Mucosa of descending colon (tissue), 3 donors: ENCODE results near the gene BAG1. TPM values are rescaled to one million over a fixed set of nuclear protein-coding genes. Genes with fewer than 3 reads are reported as not detected.
A peak's percentile ranks its signal among the peaks of the same experiment; 100 is the strongest.

ENCODE experiments used
- ATAC-seq: fragments of 200-7000 bp; cut with Tn5 transposase; one replicate; pipeline ENCODE4 v1.9.1; 2020; ENCODE audit warnings: mild to moderate bottlenecking, moderate library complexity
- DNase-seq, 3 donors: peaks; one replicate each; pipeline ENCODE4 v3.0.0-alpha.2; 2020
- H3K36me3 ChIP-seq: fragments of 200-600 bp; one replicate; pipeline ENCODE4 v1.8.0; 2021; ENCODE audit warnings: low read depth, mild to moderate bottlenecking
- H3K4me1 ChIP-seq: fragments of 200-600 bp; one replicate; pipeline ENCODE4 v1.8.0; 2021; ENCODE audit warnings: low read depth, mild to moderate bottlenecking
- H3K4me3 ChIP-seq: fragments of 200-600 bp; one replicate; pipeline ENCODE4 v1.8.0; 2021; ENCODE audit warnings: mild to moderate bottlenecking
- H3K9me3 ChIP-seq: fragments of 200-600 bp; one replicate; pipeline ENCODE4 v1.8.0; 2021; ENCODE audit warnings: mild to moderate bottlenecking
- CTCF ChIP-seq: fragments of 200-600 bp; IDR thresholded peaks from one replicate; pipeline ENCODE4 v1.8.0; 2022; ENCODE audit warnings: antibody characterized with exemption, mild to moderate bottlenecking
- intact Hi-C, 2 donors: fragments of 100-400 bp; cut with DNase I in 1 of 2; cut with micrococcal nuclease in 1 of 2; formaldehyde crosslinking; loops; one replicate each; pipeline versions ENCODE4 v1.11.0 to v1.11.1; 2022; cut with DNase I, micrococcal nuclease
- total RNA-seq, 3 donors: library from RNA; stranded (reverse); fragmentation: NEBNext Ultra II Directional in 2 of 3; extraction: Animal tissue kit (Norgen Biotek cat#: 25700) in 2 of 3; gene quantifications; one replicate each; pipeline versions ENCODE4 v1.2.1 to v1.2.4, GENCODE V29; 2021 to 2023
- donor health status: DM: no; HTN: no; CAD: no; lungs with moderate emphysema.
- donor health status: DM: no; HTN: no; CAD: no.
- donor health status: DM: no; HTN: yes; CAD: no.

Gene BAG1
- total RNA-seq, 3 donors from 2014 or later, result 120 to 155 (median 153) TPM

- no peaks in the 10 kb centered on the region for H3K9me3 ChIP-seq
- no peak for TF ChIP-seq CTCF
- intact Hi-C loops, result no loop called here
- no peak overlapping the region for H3K4me3 ChIP-seq
- ATAC-seq (no peak), DNase-seq (no peak)
- no peaks in the 10 kb centered on the region for H3K36me3 ChIP-seq
- H3K4me1 ChIP-seq, result peaks cover 21% of the 10 kb centered on the region
Measured at GRCh38 chr9:33267151-33267767, 2.8 kb upstream of the BAG1 start.

- Histone ChIP-seq H3K9me3 (no peaks in the 10 kb centered on the region), H3K4me3 (peak overlapping the region; percentile 85), H3K36me3 (peaks cover 8% of the 10 kb centered on the region), H3K4me1 (peaks cover 12% of the 10 kb centered on the region)
- ATAC-seq (no peak), DNase-seq (peak in 1 of 3 donors; percentile 40)
- intact Hi-C loops, result no loop called here
- no peak for TF ChIP-seq CTCF
Measured at GRCh38 chr9:33265211-33265865, 830 bp upstream of the BAG1 start.

- DNase-seq, result peak in 2 of 3 donors; percentile 74 to 82
- intact Hi-C loops, result no loop called here
Measured at GRCh38 chr9:33264003-33264472, 470 bp downstream of the BAG1 start.

GRCh38 chr9:33263131-33264002, 1.1 kb downstream of the BAG1 start:
- TF ChIP-seq CTCF, result no peak
- intact Hi-C loops, result no loop called here
- ATAC-seq (peak; percentile 2), DNase-seq (no peak)
- Histone ChIP-seq H3K4me1 (peaks cover 12% of the 10 kb centered on the region), H3K36me3 (peaks cover 13% of the 10 kb centered on the region), H3K9me3 (no peaks in the 10 kb centered on the region), H3K4me3 (peak overlapping the region; percentile 85)

More at GRCh38 chr9:33264003-33264472, 470 bp downstream of the BAG1 start:
- Histone ChIP-seq H3K4me1 (peaks cover 12% of the 10 kb centered on the region), H3K4me3 (peak overlapping the region; percentile 85), H3K9me3 (no peaks in the 10 kb centered on the region), H3K36me3 (peaks cover 13% of the 10 kb centered on the region)
- TF ChIP-seq CTCF, result no peak
- peak; percentile 25 for ATAC-seq

GRCh38 chr9:33260372-33260771, 4.1 kb downstream of the BAG1 start:
- no peaks in the 10 kb centered on the region for H3K9me3 ChIP-seq
- no peak for TF ChIP-seq CTCF
- peaks cover 19% of the 10 kb centered on the region for H3K36me3 ChIP-seq
- peaks cover 9% of the 10 kb centered on the region for H3K4me1 ChIP-seq
- no peak overlapping the region for H3K4me3 ChIP-seq
- intact Hi-C loops, result no loop called here
- ATAC-seq (no peak), DNase-seq (no peak)
